ENCODE measurements around the gene ITPKB. TPM values are rescaled to one million over a fixed set of nuclear protein-coding genes. Genes with fewer than 3 reads are reported as not detected.

Gene ITPKB
- polyA plus RNA-seq, 1 of the 3 experiments (the other 2 are of a cell fraction): 2.4 TPM

GRCh38 chr1:226632922-226633351, 106.1 kb downstream of the ITPKB start:
- TF ChIP-seq, protein P1, sequence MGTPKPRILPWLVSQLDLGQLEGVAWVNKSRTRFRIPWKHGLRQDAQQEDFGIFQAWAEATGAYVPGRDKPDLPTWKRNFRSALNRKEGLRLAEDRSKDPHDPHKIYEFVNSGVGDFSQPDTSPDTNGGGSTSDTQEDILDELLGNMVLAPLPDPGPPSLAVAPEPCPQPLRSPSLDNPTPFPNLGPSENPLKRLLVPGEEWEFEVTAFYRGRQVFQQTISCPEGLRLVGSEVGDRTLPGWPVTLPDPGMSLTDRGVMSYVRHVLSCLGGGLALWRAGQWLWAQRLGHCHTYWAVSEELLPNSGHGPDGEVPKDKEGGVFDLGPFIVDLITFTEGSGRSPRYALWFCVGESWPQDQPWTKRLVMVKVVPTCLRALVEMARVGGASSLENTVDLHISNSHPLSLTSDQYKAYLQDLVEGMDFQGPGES (IDR thresholded peaks at IDR 0.05; ENCODE audit: low read depth, low read length): no peak
- TF ChIP-seq EP300 (IDR thresholded peaks at IDR 0.05; ENCODE audit: borderline replicate concordance in 1 of 2, low read depth in 1 of 2, low read length in 1 of 2) (no peak), FOXM1 (IDR thresholded peaks at IDR 0.05; ENCODE audit: low read depth) (no peak), TEAD4 (IDR thresholded peaks at IDR 0.05; ENCODE audit: borderline replicate concordance, insufficient read depth) (no peak), TAF1 (IDR thresholded peaks at IDR 0.05; ENCODE audit: borderline replicate concordance, low read depth, low read length) (no peak), NRF1 (IDR thresholded peaks at IDR 0.05; ENCODE audit: low read depth, low read length) (no peak), TCF12 (IDR thresholded peaks at IDR 0.05) (no peak), RCOR1 (IDR thresholded peaks at IDR 0.05; ENCODE audit: low read length) (no peak), RXRA (IDR thresholded peaks at IDR 0.05; ENCODE audit: borderline replicate concordance, low read depth) (no peak), SIN3A (IDR thresholded peaks at IDR 0.05; ENCODE audit: borderline replicate concordance, low read depth, low read length) (no peak), SMC3 (IDR thresholded peaks at IDR 0.05; ENCODE audit: low read depth, low read length) (no peak)
- TF ChIP-seq, protein P2, sequence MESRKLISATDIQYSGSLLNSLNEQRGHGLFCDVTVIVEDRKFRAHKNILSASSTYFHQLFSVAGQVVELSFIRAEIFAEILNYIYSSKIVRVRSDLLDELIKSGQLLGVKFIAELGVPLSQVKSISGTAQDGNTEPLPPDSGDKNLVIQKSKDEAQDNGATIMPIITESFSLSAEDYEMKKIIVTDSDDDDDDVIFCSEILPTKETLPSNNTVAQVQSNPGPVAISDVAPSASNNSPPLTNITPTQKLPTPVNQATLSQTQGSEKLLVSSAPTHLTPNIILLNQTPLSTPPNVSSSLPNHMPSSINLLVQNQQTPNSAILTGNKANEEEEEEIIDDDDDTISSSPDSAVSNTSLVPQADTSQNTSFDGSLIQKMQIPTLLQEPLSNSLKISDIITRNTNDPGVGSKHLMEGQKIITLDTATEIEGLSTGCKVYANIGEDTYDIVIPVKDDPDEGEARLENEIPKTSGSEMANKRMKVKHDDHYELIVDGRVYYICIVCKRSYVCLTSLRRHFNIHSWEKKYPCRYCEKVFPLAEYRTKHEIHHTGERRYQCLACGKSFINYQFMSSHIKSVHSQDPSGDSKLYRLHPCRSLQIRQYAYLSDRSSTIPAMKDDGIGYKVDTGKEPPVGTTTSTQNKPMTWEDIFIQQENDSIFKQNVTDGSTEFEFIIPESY (IDR thresholded peaks at IDR 0.05; ENCODE audit: borderline replicate concordance, low read depth): no peak
- POLR2A ChIA-PET: no interaction called here
- Histone ChIP-seq H3K79me2 (ENCODE audit: insufficient read depth) (no peaks in the 10 kb centered on the region), H3K4me2 (no peak overlapping the region), H3K27ac (ENCODE audit: low read depth in 2 of 2, low read length in 1 of 2) (no peak overlapping the region), H3K9me3 (no peaks in the 10 kb centered on the region), H4K20me1 (ENCODE audit: insufficient read depth) (no peaks in the 10 kb centered on the region), H2AFZ (ENCODE audit: low read depth) (no peak overlapping the region), H3K4me1 (ENCODE audit: control insufficient read depth in 1 of 2, insufficient read depth in 2 of 2, low read depth in 1 of 2, low read length in 1 of 2) (no peaks in the 10 kb centered on the region; a peak in 1 of 4 replicates), H3K36me3 (replicated peaks in 1 of 2; ENCODE audit: control insufficient read depth in 1 of 2, insufficient read depth in 2 of 2, low read length in 1 of 2) (no peaks in the 10 kb centered on the region), H3F3A (replicated peaks; ENCODE audit: insufficient read depth) (no peaks in the 10 kb centered on the region), H3K9ac (no peak overlapping the region), H3K4me3 (ENCODE audit: low read depth in 2 of 2, low read length in 1 of 2) (no peak overlapping the region), H3K9me2 (no peaks in the 10 kb centered on the region), H3K27me3 (ENCODE audit: insufficient read depth) (no peaks in the 10 kb centered on the region)
- 93% methylated on average over 10 of the region's 10 CpGs for WGBS (ENCODE audit: low lambda C conversion rate)
- DNase-seq: no peak
- CTCF ChIA-PET: interaction anchor here (0.6 to 6.6 kb wide), 27 partner anchors 8 to 815 kb away, joined by 3 to 120 read pairs (median 4); partner anchors contain the start of gene STUM

GRCh38 chr1:226632169-226632879, 106.8 kb downstream of the ITPKB start:
- Histone ChIP-seq H3K4me3 (ENCODE audit: low read depth in 2 of 2, low read length in 1 of 2) (no peak overlapping the region), H3K27ac (ENCODE audit: low read depth in 2 of 2, low read length in 1 of 2) (no peak overlapping the region), H3K79me2 (ENCODE audit: insufficient read depth) (no peaks in the 10 kb centered on the region), H3K27me3 (ENCODE audit: insufficient read depth) (no peaks in the 10 kb centered on the region), H3K9ac (no peak overlapping the region), H2AFZ (ENCODE audit: low read depth) (no peak overlapping the region), H3K4me1 (ENCODE audit: control insufficient read depth in 1 of 2, insufficient read depth in 2 of 2, low read depth in 1 of 2, low read length in 1 of 2) (no peaks in the 10 kb centered on the region; a peak in 1 of 4 replicates), H3K9me3 (no peaks in the 10 kb centered on the region), H3K36me3 (replicated peaks in 1 of 2; ENCODE audit: control insufficient read depth in 1 of 2, insufficient read depth in 2 of 2, low read length in 1 of 2) (no peaks in the 10 kb centered on the region), H4K20me1 (ENCODE audit: insufficient read depth) (no peaks in the 10 kb centered on the region), H3K9me2 (no peaks in the 10 kb centered on the region), H3K4me2 (no peak overlapping the region), H3F3A (replicated peaks; ENCODE audit: insufficient read depth) (no peaks in the 10 kb centered on the region)
- 84% methylated on average over 8 of the region's 9 CpGs for whole genome bisulfite sequencing (ENCODE audit: low lambda C conversion rate)
- DNase-seq: no peak
- POLR2A ChIA-PET: no interaction called here
- CTCF ChIA-PET: interaction anchor here (0.8 to 6.6 kb wide), 15 partner anchors 9 to 815 kb away, joined by 3 to 120 read pairs (median 7); partner anchors contain the start of gene STUM
- TF ChIP-seq FOSL2 (IDR thresholded peaks at IDR 0.05; ENCODE audit: borderline replicate concordance, low read depth) (no peak), FOXM1 (IDR thresholded peaks at IDR 0.05; ENCODE audit: low read depth) (no peak), NFIC (IDR thresholded peaks at IDR 0.05; ENCODE audit: borderline replicate concordance) (no peak), POLR2AphosphoS5 (IDR thresholded peaks at IDR 0.05; ENCODE audit: low read depth, low read length) (no peak), FOXJ3 (CRISPR knock-in tag; IDR thresholded peaks at IDR 0.05) (no peak), CHD2 (IDR thresholded peaks at IDR 0.05; ENCODE audit: low read length, partially characterized antibody) (no peak)
- TF ChIP-seq, protein P2 (IDR thresholded peaks at IDR 0.05; ENCODE audit: borderline replicate concordance, low read depth): no peak
- TF ChIP-seq, protein P3, sequence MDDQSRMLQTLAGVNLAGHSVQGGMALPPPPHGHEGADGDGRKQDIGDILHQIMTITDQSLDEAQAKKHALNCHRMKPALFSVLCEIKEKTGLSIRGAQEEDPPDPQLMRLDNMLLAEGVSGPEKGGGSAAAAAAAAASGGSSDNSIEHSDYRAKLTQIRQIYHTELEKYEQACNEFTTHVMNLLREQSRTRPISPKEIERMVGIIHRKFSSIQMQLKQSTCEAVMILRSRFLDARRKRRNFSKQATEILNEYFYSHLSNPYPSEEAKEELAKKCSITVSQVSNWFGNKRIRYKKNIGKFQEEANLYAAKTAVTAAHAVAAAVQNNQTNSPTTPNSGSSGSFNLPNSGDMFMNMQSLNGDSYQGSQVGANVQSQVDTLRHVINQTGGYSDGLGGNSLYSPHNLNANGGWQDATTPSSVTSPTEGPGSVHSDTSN (IDR thresholded peaks at IDR 0.05): no peak
